ENCODE data around the gene BCAS3.
"Not testable (repeated sequence)": the region's sequence is repeated elsewhere in the genome, so short reads cannot be mapped to it uniquely, and the experiment has no call there.

Gene BCAS3

DNA sequence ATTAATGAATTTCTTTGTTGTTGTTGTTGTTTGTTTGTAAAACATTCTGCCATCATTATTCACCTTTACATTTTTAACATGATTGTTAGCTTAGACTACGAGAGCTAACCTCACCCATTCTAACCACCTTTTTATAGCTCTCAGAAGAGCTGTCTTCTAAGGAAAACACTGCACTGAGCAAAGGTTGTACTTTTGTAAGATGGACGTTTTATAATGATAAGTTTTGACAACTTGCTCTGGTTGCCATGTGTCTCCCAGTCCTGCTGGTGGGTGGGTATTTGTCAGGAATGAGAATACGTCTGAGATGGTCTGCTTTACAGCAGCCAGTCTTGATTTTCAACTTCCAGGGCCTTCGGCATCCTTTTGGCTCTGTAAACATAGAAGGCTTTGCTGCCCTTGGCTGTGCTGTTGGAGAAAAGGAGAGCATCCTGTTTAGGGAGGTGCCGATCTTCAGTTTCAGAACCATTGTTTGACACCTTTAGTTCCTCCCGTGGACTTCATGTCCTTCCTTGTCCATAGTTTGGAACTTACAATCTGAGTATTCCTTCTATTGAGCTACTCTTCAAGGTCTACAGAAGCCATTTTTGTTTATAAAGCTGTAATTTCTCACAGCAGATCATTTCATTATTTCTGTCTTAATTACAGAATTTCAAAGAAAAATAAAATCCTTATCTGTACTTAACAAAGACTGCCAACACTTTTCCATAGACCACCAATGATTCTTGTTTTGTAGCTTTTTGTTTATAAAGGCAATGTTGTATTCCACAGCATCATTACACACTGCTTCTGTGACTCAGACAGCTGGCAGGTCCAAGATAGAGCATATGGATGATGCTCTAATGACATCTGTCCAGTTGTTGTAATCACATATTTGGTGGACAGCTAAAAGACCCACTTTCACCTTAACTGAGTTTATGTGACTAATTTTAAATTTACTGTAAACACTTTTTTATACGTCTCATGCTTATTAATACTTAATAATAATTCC is 451.9 kb downstream of the BCAS3 start:
- DNase-seq (ENCODE audit: low spot score) = no peak

DNA sequence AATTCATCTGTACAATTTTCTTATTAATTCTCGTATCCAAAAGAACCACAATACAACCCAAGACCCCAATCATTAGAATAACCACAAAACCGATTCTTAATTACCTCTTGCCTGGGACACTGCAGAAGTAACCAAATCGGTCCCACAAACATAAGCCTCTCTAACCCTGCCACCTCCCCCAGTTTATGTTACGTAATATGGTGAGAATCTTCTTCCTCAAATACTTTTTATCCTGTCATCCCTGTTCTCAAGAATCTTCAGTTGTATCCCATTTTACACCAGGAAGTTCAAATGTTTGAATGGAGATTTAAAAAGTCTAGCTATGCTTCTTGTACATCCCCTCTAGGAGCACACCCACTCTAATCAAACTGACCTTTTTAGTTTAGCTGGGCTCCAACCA is 452.7 kb downstream of the BCAS3 start:
- DNase-seq (ENCODE audit: low spot score) = no peak

DNA sequence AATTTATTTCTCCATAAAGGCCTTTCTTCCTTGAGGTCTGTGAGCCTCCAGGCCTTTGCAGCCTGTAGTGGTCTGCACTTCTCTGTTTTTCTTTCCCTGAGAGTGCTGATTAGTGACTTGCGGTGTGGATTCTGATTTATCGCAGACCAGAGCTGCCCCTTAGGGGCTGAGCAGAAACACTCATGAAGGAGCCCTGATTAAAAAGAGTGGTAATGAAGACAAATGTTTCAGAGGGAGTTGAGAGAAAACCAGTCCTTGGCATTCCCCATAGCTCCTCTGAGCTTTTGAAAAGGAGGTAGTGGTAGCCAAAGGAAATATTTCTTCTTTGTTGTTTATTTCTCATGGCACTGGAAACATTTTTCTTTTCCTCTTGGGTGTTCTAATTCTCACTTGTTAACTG is 453.9 kb downstream of the BCAS3 start:
- no peak for DNase-seq (ENCODE audit: low spot score)

DNA sequence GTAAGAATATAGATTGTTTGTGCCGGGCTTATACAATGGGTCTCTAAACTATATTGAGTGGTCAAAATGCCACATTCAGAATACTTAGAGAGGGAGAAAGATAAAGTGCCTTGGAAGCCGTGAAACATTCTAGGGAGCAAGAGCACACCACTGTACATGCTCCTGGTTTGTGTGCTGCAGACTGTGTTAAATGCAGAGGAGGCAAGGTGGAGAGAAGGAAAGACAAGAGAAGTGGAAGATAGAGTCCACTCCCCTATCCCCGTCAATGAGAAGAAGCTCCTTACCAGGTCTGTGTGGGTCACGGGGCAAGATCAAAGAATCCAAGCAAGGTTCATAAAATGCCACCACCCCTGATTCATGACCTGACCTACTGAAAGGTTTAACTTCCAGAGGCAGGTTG is 454.9 kb downstream of the BCAS3 start:
- no peak for DNase-seq (ENCODE audit: low spot score)

DNA sequence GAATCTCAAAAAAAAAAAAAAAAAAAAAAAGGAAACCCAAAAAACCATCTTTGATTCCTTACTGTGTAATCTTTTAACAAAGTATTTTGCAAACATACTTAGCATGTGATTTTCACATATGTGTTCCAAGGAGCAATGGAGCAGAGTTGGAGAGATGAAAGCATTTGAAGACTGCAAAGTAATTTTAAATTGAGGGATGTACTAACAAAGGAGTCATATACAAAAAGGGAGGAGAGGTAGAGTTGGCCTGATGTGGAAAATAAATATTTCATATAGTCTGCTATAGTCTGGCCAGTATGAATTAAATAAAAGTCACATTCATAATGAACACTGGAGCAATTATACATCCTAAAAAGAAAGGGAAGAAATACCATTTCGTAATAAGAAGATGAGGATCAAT is 456.2 kb downstream of the BCAS3 start:
- no peak for DNase-seq (ENCODE audit: low spot score)

DNA sequence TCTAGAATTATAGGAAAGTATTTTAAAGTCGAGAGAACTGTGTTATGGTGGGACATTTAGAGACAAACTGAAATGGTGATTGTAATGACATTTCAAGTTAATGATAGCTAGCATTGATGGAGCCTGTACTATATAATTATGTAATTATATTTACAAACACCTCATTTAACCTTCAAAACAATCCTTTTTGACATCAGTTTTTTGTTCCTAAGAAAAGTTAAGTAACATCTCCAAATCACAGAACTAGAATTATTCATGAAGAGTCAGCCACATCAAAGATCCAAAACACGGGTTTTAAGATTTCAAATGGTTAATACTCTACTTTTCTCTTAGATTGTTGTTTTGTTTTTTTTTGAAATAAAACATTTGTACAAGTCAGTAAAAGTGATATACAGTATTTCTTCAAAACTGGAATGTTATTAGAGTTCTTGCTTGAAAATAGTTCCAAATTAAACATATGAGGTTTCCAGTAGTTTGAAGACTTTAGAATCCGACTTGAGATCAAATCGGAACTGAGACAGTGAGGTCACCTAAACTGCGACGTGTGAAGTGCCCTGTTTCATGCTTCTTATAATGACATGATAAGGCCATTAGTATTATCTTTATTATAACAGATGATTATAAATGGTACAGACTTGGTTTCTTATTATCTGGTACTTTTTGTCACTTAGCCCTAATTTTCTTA is 457.0 kb downstream of the BCAS3 start:
- DNase-seq (ENCODE audit: low spot score) = no peak

DNA sequence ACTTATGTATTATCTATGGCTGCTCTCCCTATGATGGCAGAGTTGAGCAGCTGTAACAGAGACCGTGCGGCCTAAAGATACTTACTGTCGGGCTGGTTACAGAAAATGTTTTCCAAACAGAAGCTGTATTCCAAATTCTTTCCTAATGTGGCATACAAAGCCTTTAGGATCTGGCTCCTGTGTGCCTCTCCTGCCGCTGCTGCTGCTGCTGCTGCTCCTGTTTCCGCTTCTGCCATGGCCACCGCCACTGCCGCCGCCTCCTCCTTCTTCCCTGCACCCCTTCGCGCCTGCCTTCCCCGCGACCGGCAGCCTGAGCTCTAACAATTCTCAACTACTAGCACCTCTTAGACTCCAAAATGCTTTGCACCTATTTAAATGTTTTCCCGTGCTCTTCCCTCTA is 458.1 kb downstream of the BCAS3 start:
- no peak for DNase-seq (ENCODE audit: low spot score)

DNA sequence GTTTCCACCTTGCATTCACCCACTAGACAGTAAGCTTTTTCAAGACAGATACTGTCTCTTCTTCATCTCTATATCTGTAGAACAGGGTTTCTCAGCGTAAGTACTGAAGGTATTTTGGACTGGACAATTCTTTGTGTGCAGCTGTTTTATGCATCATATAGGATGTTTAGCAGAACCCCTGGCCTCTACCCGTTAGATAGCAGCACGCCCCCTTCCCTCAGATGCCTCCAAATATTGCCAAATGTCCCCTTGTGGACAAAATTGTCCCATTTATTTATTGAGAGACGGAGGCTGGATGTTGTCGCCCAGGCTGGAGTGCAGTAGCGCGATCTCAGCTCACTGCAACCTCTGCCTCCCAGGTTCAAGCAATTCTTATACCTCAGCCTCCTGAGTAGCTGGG is 458.6 kb downstream of the BCAS3 start:
- DNase-seq (ENCODE audit: low spot score) = no peak

DNA sequence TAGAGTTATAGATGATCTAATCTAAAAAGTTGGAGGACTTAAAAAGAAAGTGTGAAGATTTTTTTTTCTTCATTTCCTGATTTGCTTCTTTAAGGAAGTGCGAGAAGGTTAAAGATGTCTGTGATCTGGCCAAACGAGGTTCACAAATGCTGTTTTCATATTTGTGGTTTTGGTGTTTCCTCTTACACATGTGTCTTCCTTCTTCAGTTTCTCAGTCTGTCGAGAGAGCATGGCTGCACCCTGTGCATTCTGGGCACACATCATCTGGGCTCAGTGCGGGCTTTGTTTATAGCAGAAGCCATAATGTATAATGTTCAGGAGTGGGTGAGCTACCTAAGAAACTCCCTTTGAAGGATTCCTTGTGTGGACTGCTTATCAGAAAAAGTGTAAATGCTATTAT is 461.6 kb downstream of the BCAS3 start:
- no peak for DNase-seq (ENCODE audit: low spot score)

DNA sequence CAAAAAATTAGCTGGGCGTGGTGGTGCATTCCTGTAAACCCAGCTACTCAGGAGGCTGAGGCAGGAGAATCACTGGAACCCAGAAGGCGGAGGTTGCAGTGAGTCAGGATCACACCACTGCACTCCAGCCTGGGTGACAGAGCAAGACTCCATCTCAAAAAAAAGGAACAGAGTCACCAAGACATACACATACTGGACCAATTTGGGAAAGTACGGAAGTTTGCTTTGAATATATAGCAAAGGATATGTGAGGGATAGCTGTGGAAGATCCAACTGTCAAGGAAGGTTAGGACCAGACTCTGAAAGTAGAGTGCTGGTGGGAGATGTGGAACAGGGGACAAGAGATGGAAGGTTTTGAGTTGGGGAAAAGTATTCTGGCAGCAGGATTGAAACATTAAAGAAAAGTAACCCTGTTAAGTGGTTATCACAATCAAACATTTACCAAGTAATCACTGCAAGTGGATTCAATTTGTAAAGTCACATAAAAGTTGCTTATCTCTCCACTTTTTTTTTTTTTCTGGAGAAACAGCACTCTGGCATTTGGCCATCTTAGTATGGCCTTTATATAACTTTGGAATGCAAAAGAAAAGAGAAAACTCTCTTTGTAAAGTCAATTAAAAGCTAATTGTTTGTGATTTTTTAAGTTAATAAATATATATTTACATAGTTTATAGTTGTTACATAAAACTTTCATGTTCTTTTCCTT is 462.6 kb downstream of the BCAS3 start:
- no peak for DNase-seq (ENCODE audit: low spot score)

DNA sequence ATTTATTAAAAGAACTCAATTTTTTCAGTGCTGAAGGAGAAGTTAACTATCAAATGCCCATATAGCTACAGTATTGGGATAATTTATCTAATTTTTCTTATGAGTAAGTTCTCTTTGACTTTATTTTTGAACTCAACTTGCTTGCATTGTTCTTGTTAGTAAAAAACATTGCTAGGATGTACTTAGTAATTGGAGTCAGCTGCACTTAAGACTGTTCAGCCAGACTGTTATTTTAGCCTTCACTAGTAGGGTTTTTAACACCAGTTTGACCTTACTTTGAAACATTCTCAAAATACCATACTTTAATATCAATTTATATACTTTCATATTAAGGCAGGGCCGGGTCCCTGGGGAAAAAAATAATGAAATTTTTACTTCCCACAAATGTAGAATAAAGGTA is 465.4 kb downstream of the BCAS3 start:
- DNase-seq (ENCODE audit: low spot score) = no peak

DNA sequence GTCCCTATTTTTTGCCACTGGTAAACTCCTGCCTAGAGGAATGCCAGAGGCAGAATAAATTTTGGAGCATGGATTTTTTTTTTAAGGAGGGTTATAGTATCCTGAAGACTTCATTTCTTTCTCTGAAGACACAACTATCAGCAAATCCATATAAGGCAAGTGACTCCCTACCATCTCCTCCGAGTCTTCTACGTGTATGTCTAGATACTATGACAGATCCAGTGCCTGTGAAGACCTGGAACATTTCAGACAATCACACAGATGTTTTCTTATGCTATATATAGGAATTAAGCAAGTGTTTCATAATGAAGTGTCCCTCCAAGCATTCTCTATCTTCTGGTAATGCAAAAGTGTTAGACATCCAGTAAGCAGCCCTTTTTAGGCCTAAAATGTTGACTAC is 466.5 kb downstream of the BCAS3 start:
- no peak for DNase-seq (ENCODE audit: low spot score)

DNA sequence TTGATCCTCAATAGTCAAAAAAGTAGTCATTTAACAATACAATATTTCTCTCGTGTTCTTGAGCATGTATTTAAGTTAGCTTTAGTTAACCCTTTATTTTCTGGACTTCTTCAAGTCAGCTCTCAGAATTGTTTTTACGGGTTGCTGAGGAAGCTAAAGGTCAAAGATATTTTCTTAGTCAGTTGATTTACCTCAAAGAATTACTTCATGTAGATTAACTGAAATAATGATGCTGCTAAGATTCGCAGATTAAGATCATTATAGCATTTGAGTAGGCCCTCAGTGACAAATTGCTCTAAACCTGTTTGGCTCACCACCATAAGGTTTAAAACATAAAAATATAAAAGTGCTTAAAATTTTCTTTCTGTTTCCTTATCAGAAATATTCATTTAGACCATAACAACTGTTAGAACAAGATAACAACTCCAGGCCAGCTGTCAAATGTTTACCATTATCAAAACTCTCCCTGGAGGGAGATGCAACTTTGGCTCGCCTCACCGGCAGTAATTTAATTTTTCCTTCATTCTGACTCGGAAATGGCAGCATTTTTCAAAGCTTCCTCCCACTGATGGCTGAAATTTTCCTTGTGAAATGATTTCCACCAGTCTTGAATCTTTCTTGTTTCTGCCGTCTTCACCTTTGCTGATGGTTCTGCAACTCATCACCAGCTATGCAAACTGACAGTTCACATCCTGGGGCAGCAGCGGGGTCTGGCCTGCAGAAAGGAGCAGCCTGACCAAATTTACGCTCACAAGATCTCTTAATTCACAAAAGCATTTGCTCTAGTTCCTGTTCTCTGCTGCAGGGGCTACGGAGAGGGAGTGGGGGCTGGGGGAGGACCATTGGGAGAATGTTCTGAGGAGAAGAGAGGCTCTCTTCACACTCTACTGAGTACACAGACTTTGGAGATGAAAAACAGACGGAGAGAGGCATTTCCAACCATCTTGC is 467.2 kb downstream of the BCAS3 start:
- no peak for DNase-seq (ENCODE audit: low spot score)

DNA sequence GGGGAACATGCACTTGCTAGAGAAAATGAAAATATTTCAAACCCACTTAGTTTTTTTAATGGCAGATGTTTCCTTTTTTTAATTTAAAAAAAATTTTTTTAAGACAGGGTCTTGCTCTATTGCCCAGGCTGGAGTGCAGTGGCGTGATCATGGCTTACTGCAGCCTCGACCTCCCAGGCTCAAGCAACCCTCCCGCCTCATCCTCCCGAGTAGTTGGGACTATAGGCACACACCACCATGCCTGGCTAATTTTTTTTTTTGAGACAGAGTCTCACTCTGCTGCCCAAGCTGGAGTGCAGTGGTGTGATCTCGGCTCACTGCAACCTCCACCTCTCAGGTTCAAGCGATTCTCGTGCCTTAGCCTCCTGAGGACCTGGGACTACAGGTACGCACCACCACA is 469.2 kb downstream of the BCAS3 start:
- DNase-seq (ENCODE audit: low spot score) = not testable (repeated sequence)

DNA sequence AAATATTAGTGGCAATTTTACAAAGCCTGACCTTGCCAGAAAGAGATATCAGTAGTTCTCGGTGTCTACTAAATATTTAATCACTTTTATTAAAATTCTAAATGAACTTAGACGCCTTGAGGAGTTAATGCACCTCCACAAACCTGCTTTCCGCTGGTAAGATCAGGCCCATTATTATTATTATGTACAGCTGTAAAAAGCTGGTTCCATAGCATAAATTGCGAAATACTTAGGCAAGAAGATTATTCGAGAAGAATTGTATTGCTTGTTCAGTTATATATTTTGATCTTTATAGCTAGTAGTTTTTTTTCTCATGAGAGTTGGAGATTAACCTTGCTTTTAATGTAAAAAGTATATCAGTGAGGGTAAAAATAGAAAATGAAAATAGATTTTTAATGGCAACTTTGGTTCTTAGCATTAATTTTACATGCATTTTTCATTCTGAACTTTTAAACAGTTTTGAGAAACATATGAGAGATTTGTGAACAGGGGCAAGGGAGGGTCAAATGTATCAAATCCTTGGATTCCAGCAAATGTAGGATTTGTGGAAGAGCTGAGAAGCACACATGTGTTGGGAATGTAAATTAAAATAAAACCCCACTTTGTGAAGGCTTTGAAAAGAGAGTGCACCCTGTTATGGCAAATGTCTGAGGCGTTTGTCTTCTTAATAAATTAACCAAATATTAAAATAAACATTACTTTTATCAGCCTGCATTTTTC is 471.6 kb downstream of the BCAS3 start:
- no peak for DNase-seq (ENCODE audit: low spot score)

DNA sequence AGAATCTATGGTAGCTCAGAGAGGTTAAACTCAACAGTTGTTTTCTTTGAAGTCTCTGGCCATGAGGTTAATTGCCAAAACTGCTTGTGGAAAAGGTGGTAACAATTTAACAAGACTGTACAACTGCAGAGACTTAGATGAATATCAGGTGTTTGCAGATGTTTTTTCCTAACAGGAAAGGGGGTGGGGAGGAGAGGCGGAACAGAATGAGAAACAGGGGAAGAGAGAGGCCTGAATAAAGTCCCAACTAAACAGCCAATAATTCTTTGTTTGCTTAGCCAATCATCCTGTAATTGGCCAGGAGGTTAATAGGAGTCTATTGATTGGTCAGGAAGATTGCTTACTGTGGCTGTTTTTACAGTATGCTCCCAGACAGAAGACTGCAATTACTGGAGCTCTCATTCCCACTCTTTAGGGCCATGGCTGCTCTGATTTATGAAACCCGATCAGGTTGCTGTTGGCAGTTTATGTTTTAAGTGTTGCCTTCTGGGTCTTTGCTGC is 472.3 kb downstream of the BCAS3 start:
- no peak for DNase-seq (ENCODE audit: low spot score)

DNA sequence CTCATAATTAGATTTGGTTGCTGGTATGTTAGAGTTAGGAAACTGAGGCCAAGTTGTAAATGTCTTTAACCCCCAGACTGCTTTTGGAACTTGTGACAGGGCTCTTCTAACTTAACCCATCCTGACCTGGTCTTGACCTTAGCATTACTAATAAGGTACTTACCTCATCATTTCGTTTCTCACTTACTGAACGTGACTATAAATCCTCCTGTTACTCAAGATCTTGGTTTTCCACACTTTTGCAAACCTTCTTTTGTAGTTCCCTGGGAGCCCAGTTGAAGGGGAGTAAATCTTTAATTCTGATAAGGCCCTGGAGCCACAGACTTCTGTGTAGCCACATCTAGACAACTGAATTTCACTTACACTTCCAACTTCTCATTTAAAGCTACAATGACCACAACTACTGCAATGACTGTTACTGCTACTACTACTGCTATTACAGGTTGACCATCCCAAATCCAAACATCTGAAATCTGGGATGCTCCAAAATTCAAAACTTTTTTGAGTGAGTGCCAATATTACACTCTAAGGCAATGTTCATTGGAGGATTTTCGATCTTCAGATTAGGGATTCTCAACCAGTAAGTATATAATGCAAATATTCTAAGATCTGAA is 473.1 kb downstream of the BCAS3 start:
- DNase-seq (ENCODE audit: low spot score) = no peak

DNA sequence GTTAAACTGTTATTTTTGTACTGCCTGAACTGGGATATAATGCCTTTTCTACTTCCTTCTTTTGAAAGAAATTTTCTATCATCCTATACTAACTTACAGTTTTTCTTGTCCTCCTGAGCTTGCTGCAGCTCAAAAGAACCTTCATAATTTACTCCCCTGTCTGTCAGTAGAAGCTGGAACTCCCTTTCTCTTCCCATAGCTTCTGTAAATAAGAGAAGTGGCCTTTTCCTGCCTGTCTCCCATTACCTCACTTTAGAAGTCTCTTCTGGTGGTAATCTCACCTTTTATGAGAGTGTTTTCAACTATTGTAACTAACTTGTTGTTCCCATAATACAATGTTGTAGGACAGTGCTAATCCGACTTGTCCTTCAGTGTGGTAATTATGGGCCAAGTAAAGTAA is 475.2 kb downstream of the BCAS3 start:
- DNase-seq (ENCODE audit: low spot score) = no peak

DNA sequence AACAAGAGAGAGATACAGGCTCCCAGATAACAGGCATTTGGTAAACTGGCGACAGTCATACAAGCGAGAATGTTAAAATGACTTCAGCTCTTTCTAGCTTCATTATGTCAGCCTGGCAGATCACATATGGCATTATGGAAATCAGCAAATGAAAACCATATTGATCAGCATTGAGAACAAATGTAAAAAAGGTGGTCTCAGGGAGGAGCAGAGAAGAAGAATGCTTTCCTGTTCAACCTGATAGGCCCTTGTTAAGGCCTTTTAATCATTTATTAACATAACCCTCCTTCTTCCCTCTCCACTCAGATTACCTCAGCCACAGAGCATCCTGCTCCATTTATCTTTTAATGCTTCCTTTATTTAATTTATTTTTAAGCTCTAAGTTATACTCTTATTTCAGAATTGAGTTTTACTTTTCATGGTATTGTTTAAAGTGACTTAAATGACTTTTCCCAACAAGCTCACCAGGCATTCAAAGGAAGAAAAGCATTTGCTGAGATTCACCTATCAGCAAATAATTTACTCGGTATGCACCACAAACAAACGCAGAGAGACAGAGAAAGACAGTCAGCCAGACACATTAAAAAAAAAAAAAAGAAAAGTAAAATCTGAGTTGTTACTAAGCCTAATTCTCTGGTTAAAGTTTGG is 478.1 kb downstream of the BCAS3 start:
- DNase-seq (ENCODE audit: low spot score) = peak; percentile 18
